NCI-H1436 treated with DMSO at 0.1 percent for 48 hours (cell line): Measurements from ENCODE around the gene RALY.
"Not testable (repeated sequence)": the region's sequence is repeated elsewhere in the genome, so short reads cannot be mapped to it uniquely, and the experiment has no call there.

Experiments
- DNase-seq: peaks from one replicate; lab custom pipeline; 2025; lab: John Stamatoyannopoulos, UW

The RALY gene

DNA sequence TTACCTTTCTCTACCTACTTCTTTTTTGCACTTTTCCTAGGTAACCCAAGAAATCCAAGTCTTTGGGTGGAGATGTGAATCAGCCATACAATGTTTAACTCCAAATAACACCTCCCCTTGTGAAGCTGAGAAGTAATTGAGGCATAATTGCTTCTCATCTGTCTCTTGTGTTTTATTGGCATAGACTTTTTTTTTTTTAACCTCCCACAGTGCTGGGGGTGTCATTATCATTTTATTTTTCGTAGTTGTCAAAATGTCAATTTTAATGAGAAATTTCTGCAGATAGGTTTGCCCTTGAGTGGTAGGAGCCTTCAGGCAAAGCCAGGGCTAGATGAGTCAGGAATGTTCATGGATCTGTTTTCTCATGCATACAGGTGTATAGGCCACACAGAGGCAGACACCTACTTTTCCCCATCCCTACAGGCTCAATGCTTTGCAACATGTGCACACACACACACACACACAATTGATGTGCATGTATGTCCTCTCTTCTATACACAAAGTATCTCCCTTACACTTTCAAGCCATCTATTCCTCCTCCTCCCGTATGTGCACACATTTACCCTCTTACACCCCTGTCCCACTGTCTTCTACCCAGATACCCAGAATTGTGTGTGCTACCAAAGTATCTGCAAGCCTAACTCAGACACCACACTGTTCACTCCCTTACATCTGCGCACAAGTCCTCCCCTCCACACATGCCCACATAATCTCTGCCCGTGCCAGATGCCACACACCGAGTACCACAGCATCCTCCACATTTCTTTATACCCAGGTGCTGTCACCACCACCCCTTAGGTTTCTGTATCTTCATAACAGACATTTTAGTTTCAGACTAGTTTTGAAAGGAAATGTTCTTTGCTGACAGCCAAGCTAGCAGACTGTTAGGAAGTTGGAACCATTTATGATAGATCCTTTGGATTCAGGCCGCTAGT is 22.0 kb downstream of the RALY start:
- no peak for DNase-seq

DNA sequence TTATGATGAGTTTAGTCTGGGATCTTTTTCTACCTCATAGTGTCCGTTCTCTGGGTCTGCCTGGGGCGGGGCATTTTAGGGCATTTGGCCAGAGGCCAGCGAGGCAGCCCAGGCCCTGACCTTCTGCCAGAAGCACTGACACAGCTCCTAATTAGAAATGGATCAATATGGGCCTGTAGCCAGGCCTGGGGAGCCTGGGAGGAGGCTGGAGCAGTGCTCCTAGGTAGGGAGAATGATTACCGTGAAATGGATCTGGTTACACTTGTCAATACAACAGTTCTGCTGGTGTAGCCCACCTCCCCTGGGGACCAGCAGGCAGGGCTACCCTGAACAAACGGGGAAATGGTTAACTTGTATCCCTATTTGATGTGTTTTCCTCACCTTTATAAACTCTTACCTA is 23.0 kb downstream of the RALY start:
- no peak for DNase-seq

- DNase-seq, result no peak
These were observed 23.9 kb downstream of the RALY start for GRCh38 chr20:34017610-34018009.

GRCh38 chr20:34018166-34018565 is 24.5 kb downstream of the RALY start:
- no peak for DNase-seq

DNA sequence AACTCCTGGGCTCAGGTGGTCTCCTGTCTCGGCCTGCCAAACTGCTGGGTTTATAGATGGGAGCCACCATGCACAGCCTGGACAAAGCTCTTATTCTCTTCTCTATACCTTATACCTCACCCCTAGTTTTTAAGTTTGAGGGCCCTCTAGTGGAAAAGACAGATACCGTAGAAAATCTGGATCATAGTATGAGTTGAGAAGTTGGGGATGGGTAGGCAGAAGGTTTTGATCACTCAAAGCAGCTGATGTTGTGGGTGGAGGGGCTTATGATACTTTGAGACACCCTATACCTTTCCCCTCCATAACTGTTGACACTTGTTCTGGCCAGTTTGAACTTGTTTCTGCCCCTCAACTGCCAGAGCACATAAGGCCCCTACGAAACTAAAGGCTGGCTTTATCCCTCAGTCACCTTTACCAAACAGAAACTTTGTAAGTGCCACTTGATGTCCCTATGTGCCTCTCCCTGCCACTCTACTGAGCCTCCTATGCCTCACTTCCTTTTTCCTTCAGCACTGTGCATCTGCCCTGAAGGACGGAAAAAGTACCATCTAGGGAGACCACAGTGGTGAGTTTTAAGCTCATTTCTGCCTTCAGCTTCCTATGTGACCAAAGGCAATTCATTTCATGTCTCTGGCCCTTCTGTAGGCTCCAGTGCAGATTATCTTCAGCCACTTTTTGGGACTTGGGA is 28.6 kb downstream of the RALY start:
- DNase-seq, result no peak

DNA sequence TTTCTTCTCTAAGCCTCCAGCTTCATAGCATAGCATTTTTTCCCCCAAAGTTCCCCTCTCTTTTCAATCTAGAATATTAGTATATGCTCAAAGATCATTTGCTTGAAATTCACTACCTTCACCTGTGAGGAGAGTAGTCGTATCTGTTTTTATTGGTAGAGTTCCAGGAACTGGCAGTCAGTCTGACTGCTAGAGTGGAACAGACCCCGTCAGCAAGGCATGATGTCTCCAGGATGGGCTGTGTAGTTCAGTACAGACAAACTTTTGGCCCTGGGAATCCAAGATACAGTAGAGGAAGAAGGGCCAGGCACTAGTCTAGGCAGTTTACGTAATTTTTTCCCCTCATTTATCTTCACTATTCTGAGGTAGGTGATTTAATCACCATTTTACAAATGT is 29.1 kb downstream of the RALY start:
- no peak for DNase-seq

DNA sequence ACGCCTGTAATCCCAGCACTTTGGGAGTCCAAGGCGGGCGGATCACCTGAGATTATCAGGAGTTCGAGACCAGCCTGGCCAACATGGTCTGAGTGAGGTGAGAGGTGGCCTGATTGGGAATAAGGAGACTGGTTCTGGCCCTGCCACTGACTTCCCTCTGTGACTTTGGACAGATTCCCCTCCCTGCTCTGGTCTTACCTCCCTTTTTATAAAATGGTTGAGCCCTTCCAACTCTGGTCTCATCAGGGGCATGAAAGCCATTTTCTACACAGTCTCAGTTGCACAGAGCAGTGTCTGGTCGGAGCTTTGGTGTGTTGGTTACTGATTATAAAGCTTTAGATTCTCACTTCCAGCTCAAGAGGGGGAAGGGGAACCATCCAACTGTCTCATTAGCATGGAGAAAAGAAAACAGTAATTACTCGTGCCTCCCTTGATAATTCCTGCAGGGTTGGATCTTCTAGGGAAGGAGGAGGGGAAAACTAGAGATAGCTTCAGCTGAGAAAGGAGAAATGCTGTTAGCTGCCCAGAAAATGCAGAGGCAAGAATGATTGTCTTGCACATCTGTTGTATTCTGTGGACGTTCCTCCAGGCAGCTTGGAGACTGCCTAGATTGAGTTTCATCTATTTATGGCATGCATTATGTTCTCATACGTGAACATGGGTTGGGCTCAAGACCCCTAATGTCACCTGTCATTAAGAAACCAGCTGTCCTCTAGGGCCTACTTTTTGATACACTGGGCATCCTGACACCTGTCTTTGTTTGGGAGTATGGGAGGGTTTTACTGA is 30.4 kb downstream of the RALY start:
- no peak for DNase-seq

GRCh38 chr20:34024723-34025351 is 31.1 kb downstream of the RALY start:
- no peak for DNase-seq

DNA sequence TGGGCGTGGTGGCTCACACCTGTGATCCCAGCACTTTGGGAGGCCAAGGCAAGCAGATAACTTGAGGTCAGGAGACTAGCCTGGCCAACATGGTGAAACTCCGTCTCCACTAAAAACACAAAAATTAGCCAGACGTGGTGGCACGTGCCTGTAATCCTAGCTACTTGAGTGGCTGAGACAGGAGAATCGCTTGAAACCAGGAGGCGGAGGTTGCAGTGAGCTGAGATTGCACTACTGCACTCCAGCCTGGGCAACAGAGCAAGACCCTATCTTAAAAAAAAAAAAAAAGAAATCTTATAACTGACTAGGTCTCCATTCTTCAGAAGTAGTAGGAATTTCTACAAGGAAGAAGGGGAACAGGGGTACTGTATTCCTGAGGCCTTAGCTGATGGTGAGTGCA is 34.3 kb downstream of the RALY start:
- not testable (repeated sequence) for DNase-seq

DNA sequence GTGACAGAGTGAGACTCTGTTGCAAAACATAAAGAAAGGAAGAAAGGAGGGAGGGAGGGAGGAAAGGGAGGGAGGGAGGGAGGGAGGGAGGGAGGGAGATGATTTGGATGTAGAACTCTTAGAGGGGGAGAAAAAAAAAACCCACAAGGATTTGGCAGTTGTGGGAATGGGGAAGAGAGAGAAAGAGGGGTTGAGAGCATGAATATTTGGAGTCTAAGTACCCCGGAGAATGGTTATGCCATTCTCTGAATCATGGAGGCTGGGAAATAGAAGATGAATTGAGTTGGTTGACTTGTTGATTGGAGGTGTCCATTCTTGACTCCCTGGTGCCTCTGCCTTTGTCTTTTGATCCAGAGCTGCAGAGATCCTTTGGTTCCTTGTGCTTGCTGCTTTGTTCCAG is 35.7 kb downstream of the RALY start:
- no peak for DNase-seq

DNA sequence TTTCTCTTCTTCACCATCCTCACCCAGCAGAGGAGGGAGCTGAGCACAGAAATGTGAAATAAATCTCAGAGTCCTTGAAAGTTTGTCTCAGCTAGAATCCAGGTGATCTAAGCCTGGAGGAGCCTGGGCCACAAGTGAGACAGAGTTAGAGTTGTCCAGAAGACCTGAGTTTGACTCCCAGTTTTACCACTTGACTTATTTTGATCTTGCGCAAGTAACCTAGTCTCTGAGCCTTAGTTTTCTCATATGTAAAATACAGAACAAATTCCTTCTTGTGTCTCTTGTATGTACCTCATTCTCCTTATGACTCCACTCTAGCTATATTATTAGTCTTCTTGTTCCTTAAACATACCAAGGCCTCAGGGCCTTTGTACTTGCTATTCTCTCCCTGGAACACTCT is 36.7 kb downstream of the RALY start:
- DNase-seq, result no peak

GRCh38 chr20:34033903-34034302 is 40.2 kb downstream of the RALY start:
- DNase-seq, result no peak

GRCh38 chr20:34037121-34037520 is 43.4 kb downstream of the RALY start:
- DNase-seq, result no peak

DNA sequence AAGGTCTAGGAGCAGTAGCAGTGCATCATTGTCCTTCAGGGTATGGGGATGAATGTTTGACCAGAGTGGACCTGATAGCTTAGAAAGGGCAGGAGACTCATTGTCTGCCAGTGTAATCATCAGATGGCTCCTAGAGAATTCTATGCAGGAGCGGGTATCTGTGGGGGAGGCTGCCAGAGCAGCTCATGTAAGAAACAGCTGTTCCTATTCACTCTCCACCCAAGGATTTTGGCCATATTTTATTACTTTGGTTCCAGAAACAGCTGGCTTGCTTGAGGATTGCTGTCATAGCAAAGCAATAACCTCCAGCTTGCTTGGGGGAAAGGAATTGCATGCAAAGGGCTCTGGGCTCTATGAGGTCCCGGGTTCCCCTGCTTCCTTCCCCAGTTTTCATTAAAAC is 44.1 kb downstream of the RALY start:
- DNase-seq, result no peak

DNA sequence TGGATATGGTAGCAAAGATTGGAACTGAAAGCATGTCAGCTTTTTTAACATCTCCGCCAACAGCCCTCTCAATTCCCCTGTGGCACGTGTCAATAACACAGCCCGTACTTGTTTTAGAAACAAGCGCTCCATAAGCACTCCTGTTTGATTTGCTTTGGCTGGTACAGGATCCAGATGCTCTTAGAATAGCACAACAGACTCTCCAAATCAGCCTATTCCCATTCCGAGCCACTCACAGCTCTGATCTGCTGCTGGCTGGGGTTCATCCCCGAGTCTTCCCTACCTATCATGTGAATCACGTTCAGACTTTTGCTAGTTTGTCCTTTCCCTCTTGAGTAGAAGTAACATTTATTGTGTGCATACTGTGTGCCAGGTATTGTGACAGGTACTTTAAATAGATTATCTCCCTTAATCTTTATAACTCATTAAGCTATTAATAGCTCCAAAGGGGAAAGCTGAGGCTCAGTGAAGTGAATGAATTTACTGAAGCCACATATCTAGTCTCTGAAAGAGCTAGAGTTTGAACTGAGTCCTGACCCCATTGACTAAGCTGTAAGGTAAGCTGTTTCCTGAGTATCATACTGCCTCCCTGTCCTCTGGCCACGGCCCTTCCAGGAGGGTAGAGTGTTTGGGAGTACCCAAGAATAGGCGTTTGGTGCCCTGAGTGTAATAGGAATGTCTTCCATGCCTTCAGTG is 46.7 kb downstream of the RALY start:
- DNase-seq, result no peak

- DNase-seq, result no peak
These were observed 47.5 kb downstream of the RALY start for GRCh38 chr20:34041226-34041625.

- DNase-seq, result no peak
These were observed 48.6 kb downstream of the RALY start for GRCh38 chr20:34042262-34042661.

- no peak for DNase-seq
These were observed 49.3 kb downstream of the RALY start for GRCh38 chr20:34043025-34043424.

GRCh38 chr20:34045294-34045693 is 51.6 kb downstream of the RALY start:
- DNase-seq, result no peak

- DNase-seq, result no peak
These were observed 52.4 kb downstream of the RALY start for GRCh38 chr20:34045930-34046725.
